ENCODE results near the gene GNAI1.

Gene GNAI1

DNA sequence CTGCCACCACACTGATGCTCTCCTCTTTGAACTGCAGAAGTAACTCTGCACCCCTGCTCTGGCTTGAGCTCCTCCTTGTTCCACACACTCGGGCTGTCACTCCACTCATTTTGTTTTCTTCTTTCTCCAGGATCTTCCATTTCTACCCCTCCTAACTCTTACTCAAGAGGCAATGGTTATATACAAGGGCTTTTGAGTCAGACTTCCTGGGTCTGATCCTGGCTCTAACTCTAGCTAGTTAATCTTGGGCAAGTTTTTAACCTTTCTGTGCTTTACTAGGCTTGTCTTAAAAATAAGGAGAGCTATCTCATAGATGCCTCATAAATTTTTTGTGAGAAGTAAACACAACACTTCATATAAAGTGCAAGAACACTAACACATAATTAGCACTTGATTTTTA lies 45.3 kb upstream of the GNAI1 start:
- no peak overlapping the region for H3K4me3 ChIP-seq (IDR thresholded peaks at IDR 0.05; ENCODE audit: insufficient read depth, low read depth, low read length)
- H3K9ac ChIP-seq: no peak overlapping the region
- H4K20me1 ChIP-seq (ENCODE audit: insufficient read depth): no peaks in the 10 kb centered on the region
- no peak overlapping the region for H3K27ac ChIP-seq
- no peaks in the 10 kb centered on the region for H3K79me2 ChIP-seq (ENCODE audit: insufficient read depth, low read depth)
- no peaks in the 10 kb centered on the region for H3K36me3 ChIP-seq (ENCODE audit: insufficient read depth)
- H3K4me2 ChIP-seq: no peak overlapping the region
- no peak overlapping the region for H2AFZ ChIP-seq (ENCODE audit: low read depth)
- H3K27me3 ChIP-seq (ENCODE audit: insufficient read depth, low read depth): no peaks in the 10 kb centered on the region
- no peaks in the 10 kb centered on the region for H3K4me1 ChIP-seq (ENCODE audit: low read depth, poor library complexity, severe bottlenecking)
- TF ChIP-seq, protein P1, sequence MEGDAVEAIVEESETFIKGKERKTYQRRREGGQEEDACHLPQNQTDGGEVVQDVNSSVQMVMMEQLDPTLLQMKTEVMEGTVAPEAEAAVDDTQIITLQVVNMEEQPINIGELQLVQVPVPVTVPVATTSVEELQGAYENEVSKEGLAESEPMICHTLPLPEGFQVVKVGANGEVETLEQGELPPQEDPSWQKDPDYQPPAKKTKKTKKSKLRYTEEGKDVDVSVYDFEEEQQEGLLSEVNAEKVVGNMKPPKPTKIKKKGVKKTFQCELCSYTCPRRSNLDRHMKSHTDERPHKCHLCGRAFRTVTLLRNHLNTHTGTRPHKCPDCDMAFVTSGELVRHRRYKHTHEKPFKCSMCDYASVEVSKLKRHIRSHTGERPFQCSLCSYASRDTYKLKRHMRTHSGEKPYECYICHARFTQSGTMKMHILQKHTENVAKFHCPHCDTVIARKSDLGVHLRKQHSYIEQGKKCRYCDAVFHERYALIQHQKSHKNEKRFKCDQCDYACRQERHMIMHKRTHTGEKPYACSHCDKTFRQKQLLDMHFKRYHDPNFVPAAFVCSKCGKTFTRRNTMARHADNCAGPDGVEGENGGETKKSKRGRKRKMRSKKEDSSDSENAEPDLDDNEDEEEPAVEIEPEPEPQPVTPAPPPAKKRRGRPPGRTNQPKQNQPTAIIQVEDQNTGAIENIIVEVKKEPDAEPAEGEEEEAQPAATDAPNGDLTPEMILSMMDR (conservative IDR thresholded peaks at IDR 0.05; ENCODE audit: low read depth, low read length): no peak

DNA sequence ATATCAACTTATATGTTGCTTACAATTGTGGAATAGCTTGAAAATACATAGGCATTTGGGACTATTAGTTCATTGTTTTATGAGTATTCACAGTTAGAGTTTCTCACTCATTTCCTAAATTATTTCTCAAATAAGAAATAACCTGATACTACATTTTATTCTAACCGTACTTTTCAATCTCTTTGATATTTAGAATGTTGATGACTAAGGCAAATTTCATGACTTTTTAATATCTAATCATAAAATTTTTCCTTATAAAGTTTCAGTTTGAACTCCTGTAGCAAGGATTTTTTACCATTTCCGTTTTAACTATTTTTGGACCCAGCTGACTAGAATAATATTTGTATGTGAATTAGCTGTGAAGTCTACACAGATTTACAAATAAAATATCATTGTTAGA lies 41.3 kb upstream of the GNAI1 start:
- Histone ChIP-seq H3K4me3 (IDR thresholded peaks at IDR 0.05; ENCODE audit: insufficient read depth, low read depth, low read length) (no peak overlapping the region), H3K9ac (no peak overlapping the region), H3K4me1 (ENCODE audit: low read depth, poor library complexity, severe bottlenecking) (no peaks in the 10 kb centered on the region), H3K27ac (no peak overlapping the region), H2AFZ (ENCODE audit: low read depth) (no peak overlapping the region), H4K20me1 (ENCODE audit: insufficient read depth) (no peaks in the 10 kb centered on the region), H3K79me2 (ENCODE audit: insufficient read depth, low read depth) (no peaks in the 10 kb centered on the region), H3K27me3 (ENCODE audit: insufficient read depth, low read depth) (no peaks in the 10 kb centered on the region), H3K4me2 (no peak overlapping the region), H3K36me3 (ENCODE audit: insufficient read depth) (no peaks in the 10 kb centered on the region)
- TF ChIP-seq, protein P1 (conservative IDR thresholded peaks at IDR 0.05; ENCODE audit: low read depth, low read length): no peak

DNA sequence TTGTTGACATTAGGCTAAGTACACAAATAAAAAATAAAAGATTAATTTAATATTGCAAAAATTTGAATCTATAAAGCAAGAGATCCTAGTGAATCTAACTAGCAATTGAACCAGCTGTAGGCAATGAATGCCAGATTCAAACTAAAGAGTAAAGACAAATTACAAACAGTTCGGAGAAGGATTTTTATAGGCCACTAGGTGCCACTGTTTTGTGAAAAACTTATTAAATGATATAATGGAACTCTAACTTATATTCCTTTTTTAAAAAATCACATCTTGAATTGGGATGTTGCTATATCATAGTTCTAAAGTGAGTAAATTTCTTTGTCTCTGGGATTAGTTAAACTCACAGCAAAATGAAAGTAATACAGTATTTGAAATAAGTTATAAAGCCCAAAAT lies 39.1 kb upstream of the GNAI1 start:
- Histone ChIP-seq H3K36me3 (ENCODE audit: insufficient read depth) (no peaks in the 10 kb centered on the region), H3K4me3 (IDR thresholded peaks at IDR 0.05; ENCODE audit: insufficient read depth, low read depth, low read length) (no peak overlapping the region), H2AFZ (ENCODE audit: low read depth) (no peak overlapping the region), H3K27me3 (ENCODE audit: insufficient read depth, low read depth) (no peaks in the 10 kb centered on the region), H3K79me2 (ENCODE audit: insufficient read depth, low read depth) (no peaks in the 10 kb centered on the region), H3K27ac (no peak overlapping the region), H3K4me1 (ENCODE audit: low read depth, poor library complexity, severe bottlenecking) (no peaks in the 10 kb centered on the region), H3K4me2 (no peak overlapping the region), H4K20me1 (ENCODE audit: insufficient read depth) (no peaks in the 10 kb centered on the region), H3K9ac (no peak overlapping the region)
- TF ChIP-seq, protein P1 (conservative IDR thresholded peaks at IDR 0.05; ENCODE audit: low read depth, low read length): peak; percentile 40; the same call in 1 of the 2 replicates

DNA sequence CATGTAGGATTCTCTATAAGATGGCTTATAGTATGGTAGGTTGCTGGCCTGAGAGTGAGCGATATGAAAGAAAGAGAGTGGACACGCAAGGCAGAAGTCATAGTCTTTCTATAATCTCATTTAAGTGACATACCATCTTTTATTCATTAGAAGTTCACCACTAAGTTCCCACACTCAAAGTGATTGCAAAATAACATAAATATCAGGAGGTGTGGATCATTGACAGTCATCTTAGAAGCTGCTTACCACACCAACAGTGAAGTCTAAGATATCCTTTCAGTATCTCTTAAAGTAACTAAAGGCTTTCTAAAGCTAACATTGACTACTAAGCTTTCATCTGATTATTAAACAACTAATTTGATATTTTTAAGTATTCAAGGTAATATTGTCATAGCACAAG lies 36.9 kb upstream of the GNAI1 start:
- Histone ChIP-seq H3K79me2 (ENCODE audit: insufficient read depth, low read depth) (no peaks in the 10 kb centered on the region), H3K4me2 (no peak overlapping the region), H3K4me3 (IDR thresholded peaks at IDR 0.05; ENCODE audit: insufficient read depth, low read depth, low read length) (no peak overlapping the region), H3K9ac (no peak overlapping the region), H3K4me1 (ENCODE audit: low read depth, poor library complexity, severe bottlenecking) (no peaks in the 10 kb centered on the region), H4K20me1 (ENCODE audit: insufficient read depth) (no peaks in the 10 kb centered on the region), H3K36me3 (ENCODE audit: insufficient read depth) (no peaks in the 10 kb centered on the region), H3K27me3 (ENCODE audit: insufficient read depth, low read depth) (no peaks in the 10 kb centered on the region), H2AFZ (ENCODE audit: low read depth) (no peak overlapping the region), H3K27ac (no peak overlapping the region)
- TF ChIP-seq, protein P1 (conservative IDR thresholded peaks at IDR 0.05; ENCODE audit: low read depth, low read length): no peak
